ENCODE results near the gene FAM53C. TPM values are rescaled to one million over a fixed set of nuclear protein-coding genes. Genes with fewer than 3 reads are reported as not detected.

The FAM53C gene
- polyA plus RNA-seq, 12 donors: 32.5 to 56.7 (median 40.6) TPM; not detected in 1

DNA sequence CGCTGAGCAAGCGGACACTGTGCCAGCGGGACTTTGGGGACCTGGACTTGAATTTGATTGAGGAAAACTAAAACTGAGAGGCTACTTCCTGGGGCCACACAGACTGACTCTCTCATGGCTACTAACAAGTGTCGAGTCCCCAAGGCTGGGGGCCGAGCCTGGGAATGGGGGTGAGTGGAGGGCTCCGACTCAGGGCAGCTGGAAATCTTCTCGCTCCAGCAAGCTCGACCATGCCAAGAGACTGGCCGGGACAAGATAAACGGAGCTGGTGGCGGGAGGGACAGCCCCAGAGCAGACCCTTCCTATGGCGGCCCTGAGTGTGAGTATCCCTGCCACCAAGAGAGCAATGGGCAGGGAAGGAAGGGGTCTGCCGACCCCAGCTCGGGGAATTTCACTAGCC lies 8.8 kb downstream of the FAM53C start:
- DNase-seq: no peak

DNA sequence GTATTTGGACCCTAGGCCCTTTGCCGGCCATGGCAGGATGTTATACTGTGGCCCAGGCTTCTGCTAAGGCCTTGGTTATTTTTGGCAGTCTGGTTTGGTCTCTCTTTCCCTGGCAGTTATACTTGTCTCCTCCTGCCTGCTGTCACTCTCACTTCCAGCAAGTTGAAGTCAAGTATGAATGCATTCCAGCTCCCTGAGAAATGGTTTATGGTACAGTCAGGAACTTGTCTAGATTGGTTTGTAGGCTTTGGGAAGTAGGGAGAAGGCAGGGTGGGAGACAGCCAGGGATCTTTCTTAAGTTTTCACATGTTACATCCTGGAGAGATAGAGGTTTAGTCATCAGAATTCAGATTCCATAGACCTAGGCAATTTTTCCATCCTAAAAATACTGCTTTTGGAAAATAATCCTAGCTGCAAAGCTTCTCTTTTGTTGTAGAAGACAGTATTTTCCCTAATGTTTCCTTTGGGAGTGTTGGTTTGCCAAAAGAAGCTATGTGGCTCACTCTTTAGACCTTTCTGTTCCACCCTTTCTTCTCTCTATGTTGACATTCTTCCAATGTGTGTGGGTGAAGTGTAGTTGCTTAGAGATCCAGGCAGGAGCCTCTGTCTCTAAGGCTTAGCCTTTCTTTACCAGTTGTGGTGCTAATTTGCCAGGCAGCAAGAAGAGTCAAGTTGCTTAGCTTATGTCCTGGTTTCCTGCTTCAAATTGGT lies 11.9 kb downstream of the FAM53C start:
- no peak for DNase-seq

GRCh38 chr5:138350563-138350890 lies 12.5 kb downstream of the FAM53C start:
- DNase-seq: no peak

GRCh38 chr5:138351056-138351455 lies 13.0 kb downstream of the FAM53C start:
- no peak for DNase-seq

- no peak for DNase-seq
These were observed 13.5 kb downstream of the FAM53C start for GRCh38 chr5:138351517-138351916.

DNA sequence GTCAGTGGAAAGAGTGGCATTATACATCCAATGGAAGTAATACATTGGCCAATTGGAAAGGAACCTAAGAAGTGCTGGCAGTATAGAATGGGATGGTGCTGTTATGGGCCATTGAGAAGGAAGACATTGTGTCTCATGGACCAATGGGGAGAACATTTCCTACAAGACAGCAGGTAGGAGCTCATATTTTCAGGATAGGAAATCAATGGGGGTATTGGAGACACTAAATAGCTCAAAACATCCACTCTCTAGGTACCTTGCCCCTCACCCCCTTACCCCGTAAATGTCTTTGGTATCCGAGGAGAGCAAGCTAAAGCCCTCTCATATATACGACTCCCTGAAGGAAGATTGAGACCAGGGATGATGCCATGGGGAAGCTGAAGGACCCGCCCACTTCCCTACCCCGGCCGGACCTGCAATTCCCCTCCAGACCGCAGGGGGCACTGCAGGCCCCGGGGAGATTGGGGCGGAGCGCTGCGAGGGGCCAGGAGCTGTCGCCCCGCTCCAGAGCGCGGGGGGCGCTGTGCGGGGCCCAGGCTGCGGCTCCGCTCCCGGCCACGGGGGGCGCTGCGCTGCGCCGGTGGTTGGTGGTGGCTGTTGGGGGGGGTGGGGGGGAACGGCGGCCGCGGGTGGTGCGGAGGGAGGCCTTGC lies 14.1 kb downstream of the FAM53C start, which contains the start of gene KDM3B:
Gene KDM3B (plus strand): TSS at position 615 of the 651 bp plus-strand sequence. CDS start 111 bp downstream, outside the sequence.
- peak; percentile 74 for DNase-seq

- peak; percentile 66 for DNase-seq
These were observed 14.9 kb downstream of the FAM53C start for GRCh38 chr5:138352722-138353559.

GRCh38 chr5:138353560-138354080 lies 15.6 kb downstream of the FAM53C start:
- peak; percentile 69 for DNase-seq

DNA sequence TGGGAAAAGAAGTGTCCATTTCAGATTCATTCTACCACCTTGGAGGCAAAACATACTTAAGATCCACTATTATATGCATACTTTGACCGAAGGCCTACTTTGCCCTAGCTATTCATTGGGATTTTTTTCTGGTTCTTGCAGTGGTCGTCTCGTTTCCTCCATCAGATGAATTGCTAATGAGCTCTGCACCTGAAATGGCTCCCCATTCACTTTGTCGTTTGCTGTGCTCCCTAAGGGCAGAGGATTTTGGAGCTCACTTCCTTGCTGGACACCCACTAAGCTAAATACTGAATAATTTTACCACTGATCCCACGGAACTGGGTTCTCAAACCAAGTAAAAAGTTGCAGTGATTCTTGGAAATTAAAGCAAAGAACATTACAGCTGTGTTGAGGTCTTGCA lies 16.3 kb downstream of the FAM53C start:
- no peak for DNase-seq

DNA sequence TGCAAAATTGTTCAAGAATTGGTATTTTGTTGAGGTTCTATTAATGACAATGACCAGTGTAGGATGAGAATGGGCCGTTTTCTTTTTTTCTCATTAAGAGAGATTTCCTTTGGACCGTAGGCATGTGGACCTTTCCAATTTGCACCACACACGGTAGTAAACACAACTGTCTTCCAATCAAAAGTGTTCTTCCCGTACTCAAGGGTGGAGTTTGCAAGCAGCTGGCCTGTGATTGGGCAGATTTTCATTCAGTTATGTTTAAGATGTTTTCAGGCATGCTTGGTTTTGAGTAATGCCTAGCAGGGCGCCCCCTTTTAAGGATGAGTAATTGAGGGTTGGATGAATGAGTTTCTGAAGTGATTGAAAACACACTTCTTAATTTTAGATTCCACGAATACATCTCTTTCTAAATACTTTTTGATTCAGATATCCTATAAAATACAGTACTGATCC lies 16.9 kb downstream of the FAM53C start:
- DNase-seq: no peak

- no peak for DNase-seq
These were observed 21.6 kb downstream of the FAM53C start for GRCh38 chr5:138359621-138360020.

DNA sequence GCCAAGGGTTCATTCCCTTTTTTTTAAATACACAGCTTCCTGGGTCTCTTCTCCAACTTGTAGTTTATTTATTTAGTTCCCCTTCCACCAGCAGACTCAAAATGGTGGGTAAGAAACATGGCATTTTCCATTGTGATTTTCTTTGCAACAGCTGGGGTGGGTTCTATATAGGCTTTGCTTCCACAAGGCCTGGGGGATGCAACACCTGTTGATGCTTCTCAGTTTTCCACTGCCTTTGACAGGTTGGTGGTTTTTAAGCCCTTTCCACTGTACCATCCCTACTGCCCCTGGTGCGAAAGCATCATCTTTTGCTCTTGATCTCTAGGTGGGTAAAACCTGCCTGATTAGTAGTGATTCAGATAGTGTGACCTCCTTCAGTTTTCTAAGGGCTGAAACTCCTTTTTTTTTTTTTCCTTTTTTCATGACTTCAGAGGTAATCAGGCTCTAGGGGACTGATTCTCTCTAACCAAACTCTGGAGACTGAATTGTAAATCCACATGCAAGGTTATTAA lies 22.9 kb downstream of the FAM53C start:
- no peak for DNase-seq

GRCh38 chr5:138364576-138364975 lies 26.5 kb downstream of the FAM53C start:
- DNase-seq: no peak

- no peak for DNase-seq
These were observed 28.7 kb downstream of the FAM53C start for GRCh38 chr5:138366632-138367382.

GRCh38 chr5:138369261-138369660 lies 31.2 kb downstream of the FAM53C start:
- DNase-seq: no peak

GRCh38 chr5:138369706-138370105 lies 31.6 kb downstream of the FAM53C start:
- DNase-seq: no peak

DNA sequence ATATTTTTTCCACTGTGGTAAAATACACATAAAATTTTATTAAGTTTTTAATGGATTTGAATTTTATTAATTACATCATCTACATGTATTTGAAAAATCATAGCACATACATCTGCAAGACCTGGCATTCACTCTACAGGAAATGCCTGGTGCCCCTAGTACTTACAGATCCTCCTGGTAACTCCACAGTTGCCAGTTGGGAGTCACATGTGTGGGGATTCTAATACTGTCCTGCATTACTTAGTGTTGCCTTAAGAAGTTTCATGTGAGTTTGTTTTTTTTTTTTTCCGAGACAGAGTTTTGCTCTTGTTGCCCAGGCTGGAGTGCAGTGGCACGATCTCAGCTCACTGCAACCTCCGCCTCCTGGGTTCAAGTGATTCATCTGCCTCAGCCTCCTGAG lies 32.5 kb downstream of the FAM53C start:
- DNase-seq: no peak

DNA sequence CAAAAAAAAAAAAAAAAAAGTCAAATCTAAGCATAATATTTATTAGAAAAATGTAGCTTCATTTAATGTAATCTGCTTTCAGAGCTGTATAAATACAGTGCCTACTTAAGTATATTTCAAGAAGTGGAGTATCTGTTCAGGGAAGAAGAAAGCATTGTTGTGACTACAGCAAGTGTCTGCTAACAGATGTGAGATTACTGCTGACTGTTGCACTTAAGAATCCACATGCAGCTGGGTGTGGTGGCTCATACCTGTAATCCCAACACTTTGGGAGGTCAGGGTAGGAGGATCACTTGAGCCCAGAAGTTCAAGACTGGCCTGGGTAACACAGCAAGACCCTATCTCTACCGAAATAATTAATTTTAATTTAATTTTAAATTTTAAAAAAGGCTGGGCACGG lies 33.4 kb downstream of the FAM53C start:
- DNase-seq: no peak

DNA sequence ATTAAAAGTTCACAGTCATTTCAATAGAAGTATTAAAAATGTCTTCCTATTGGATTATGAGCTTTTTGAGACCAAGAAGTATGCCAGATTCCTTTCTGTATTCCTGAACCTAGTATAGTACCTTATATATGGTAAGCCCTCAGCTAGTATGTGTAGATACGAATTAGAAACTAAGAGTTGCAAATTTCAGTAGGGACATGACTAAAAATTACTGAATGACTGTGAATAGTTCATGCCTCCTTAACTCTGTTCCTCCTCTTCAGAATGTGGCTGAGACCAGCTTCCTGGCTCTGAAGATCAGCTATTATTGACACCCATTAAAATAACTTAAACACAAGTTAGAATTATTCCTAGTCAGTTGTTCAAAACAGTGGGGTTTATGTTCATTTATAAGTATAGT lies 34.2 kb downstream of the FAM53C start:
- no peak for DNase-seq

GRCh38 chr5:138372653-138373052 lies 34.6 kb downstream of the FAM53C start:
- DNase-seq: no peak

DNA sequence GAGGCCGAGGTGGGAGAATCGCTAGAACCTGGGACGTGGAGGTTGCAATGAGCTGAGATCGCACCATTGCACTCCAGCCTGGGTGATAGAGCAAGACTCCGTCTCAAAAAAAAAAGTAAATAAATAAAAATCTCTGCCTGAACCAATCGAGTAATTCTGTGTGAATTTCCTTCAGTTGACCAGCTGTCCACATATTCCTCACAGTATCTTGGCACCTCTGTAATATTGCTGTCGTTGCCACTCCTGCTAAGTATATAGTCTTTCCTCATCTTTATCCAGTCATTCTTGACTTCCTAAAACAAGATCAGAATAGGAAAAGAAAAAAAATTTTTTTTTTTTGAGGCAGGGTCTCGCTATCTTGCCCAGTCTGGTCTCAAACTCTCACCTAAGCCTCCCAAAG lies 44.3 kb downstream of the FAM53C start:
- no peak for DNase-seq
